Measurements from ENCODE around the gene SLC39A5. TPM values are rescaled to one million over a fixed set of nuclear protein-coding genes. Genes with fewer than 3 reads are reported as not detected.
"Not testable (repeated sequence)": the region's sequence is repeated elsewhere in the genome, so short reads cannot be mapped to it uniquely, and the experiment has no call there.

Gene SLC39A5
- total RNA-seq, 4 donors from 2014 or later: 0.29 to 1.8 (median 0.52) TPM; not detected in 1

DNA sequence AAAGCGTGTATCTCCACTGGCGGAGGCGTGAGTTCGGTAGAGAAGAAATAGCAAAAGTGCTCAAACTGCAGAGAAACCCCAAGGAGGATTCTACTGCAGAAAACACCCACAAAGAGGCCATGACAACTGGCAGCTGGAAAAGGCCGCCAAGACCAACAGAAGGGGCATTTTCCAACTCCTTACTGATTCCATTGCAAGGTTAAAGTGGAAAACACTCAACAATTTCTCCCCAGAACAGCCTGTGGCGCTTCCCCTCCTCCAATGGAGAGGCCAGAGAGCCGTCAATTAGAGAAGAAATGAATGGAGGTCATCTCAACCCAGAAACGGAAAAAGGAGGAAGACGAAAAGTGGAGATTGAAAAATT is 29.0 kb downstream of the SLC39A5 start:
- no peak for DNase-seq
- intact Hi-C loops (cut with DNase I; ENCODE audit: low total_unique reads): no loop called here
- TF ChIP-seq, protein P1, sequence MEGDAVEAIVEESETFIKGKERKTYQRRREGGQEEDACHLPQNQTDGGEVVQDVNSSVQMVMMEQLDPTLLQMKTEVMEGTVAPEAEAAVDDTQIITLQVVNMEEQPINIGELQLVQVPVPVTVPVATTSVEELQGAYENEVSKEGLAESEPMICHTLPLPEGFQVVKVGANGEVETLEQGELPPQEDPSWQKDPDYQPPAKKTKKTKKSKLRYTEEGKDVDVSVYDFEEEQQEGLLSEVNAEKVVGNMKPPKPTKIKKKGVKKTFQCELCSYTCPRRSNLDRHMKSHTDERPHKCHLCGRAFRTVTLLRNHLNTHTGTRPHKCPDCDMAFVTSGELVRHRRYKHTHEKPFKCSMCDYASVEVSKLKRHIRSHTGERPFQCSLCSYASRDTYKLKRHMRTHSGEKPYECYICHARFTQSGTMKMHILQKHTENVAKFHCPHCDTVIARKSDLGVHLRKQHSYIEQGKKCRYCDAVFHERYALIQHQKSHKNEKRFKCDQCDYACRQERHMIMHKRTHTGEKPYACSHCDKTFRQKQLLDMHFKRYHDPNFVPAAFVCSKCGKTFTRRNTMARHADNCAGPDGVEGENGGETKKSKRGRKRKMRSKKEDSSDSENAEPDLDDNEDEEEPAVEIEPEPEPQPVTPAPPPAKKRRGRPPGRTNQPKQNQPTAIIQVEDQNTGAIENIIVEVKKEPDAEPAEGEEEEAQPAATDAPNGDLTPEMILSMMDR (IDR thresholded peaks at IDR 0.05): no peak
- no peak for TF ChIP-seq POLR2A (IDR thresholded peaks at IDR 0.05)

DNA sequence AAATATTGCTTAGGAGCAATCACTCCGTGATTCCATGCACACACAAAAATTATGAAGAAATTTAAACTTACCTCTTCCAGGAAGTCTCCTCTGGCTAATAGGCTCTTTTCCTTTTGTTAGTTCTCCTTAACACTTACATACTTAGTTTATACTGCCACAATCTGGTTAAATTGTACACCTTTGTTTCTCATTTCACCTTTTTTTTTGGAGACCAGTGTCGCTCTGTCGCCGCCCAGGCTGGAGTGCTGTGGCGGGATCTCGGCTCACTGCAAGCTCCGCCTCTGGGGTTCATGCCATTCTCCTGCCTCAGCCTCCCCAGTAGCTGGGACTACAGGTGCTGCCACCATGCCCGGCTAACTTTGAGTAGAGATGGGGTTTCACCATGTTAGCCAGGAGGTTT is 30.5 kb downstream of the SLC39A5 start:
- Histone ChIP-seq H3K4me3 (no peak overlapping the region), H3K36me3 (no peaks in the 10 kb centered on the region), H3K27me3 (no peaks in the 10 kb centered on the region), H3K4me1 (peaks cover 0 to 11% of the 10 kb centered on the region in 2 donors), H3K9me3 (no peaks in the 10 kb centered on the region), H3K27ac (no peak overlapping the region)
- DNase-seq: no peak
- intact Hi-C loops (cut with DNase I; ENCODE audit: low total_unique reads): no loop called here
- TF ChIP-seq, protein P1 (IDR thresholded peaks at IDR 0.05): no peak
- TF ChIP-seq POLR2A (IDR thresholded peaks at IDR 0.05): no peak

More for the DNA sequence above, 29.0 kb downstream of the SLC39A5 start:
- peaks cover 0 to 11% of the 10 kb centered on the region in 2 donors for H3K4me1 ChIP-seq
- H3K27ac ChIP-seq: peak overlapping the region; percentile 94 to 95
- no peaks in the 10 kb centered on the region for H3K27me3 ChIP-seq
- peak overlapping the region; percentile 78 to 89 for H3K4me3 ChIP-seq
- H3K9me3 ChIP-seq: no peaks in the 10 kb centered on the region
- no peaks in the 10 kb centered on the region for H3K36me3 ChIP-seq

DNA sequence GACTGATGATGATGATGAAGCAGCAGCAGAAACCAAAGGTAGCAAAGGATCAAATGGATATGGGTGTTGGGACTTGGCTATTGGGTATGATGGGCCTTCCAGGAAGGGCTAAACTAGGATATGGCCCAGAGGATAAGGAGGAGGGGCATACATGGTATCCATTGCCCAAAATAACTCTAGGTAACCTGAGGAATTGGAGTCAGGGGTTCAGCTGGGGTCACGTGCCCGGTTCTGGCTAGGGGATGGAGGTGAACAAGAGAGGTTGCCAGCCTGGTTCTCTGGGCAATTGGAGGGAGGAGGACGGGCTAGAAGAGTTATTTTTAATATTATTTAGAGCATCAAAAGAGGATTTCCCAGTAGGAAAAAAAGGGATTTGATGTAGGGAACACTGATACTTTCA is 31.1 kb downstream of the SLC39A5 start:
- TF ChIP-seq, protein P1 (IDR thresholded peaks at IDR 0.05): no peak
- no peak for TF ChIP-seq POLR2A (IDR thresholded peaks at IDR 0.05)
- intact Hi-C loops (cut with DNase I; ENCODE audit: low total_unique reads): no loop called here
- H3K4me1 ChIP-seq: peaks cover 0 to 11% of the 10 kb centered on the region in 2 donors
- H3K4me3 ChIP-seq: no peak overlapping the region
- DNase-seq: no peak
- no peaks in the 10 kb centered on the region for H3K9me3 ChIP-seq
- no peaks in the 10 kb centered on the region for H3K27me3 ChIP-seq
- no peaks in the 10 kb centered on the region for H3K36me3 ChIP-seq
- H3K27ac ChIP-seq: no peak overlapping the region

DNA sequence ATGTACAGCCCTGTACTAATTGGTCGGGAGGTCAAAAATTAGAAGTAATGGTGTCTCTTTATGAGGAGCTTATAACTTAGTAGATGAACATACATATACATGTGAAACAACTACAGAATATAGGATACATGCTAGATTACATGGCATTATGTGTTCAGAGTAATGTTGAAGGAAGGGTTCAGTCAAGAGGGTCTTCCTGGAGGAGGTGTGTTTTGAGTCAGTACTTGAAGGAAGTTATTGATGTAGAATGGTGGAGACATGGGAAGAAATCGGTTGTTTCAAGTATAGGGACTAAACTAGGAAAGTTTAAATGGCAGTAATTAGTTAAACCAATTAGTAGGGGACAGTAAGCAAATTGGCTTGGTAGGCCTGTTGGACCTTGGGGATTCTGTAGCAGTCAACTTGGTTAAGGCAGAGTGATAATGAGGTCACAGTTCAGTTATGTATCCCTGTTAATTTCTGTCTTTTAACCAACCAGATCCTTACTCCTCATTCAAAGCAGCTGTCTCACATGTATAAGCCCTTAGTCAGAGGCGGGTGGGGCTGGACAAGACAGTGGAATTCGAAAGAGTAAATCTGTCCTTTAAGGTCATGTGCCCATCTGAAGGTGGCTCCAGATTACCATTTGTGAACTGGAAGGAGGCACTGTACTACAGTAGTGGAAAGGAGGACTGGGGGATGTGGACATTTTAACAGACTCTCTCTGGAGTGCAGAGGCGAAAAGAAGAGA is 31.8 kb downstream of the SLC39A5 start:
- Histone ChIP-seq H3K4me1 (peaks cover 0 to 8% of the 10 kb centered on the region in 2 donors), H3K27ac (no peak overlapping the region), H3K4me3 (no peak overlapping the region), H3K36me3 (no peaks in the 10 kb centered on the region), H3K27me3 (no peaks in the 10 kb centered on the region), H3K9me3 (no peaks in the 10 kb centered on the region)
- no peak for DNase-seq
- intact Hi-C loops (cut with DNase I; ENCODE audit: low total_unique reads): no loop called here
- TF ChIP-seq, protein P1 (IDR thresholded peaks at IDR 0.05): no peak
- TF ChIP-seq POLR2A (IDR thresholded peaks at IDR 0.05): no peak

DNA sequence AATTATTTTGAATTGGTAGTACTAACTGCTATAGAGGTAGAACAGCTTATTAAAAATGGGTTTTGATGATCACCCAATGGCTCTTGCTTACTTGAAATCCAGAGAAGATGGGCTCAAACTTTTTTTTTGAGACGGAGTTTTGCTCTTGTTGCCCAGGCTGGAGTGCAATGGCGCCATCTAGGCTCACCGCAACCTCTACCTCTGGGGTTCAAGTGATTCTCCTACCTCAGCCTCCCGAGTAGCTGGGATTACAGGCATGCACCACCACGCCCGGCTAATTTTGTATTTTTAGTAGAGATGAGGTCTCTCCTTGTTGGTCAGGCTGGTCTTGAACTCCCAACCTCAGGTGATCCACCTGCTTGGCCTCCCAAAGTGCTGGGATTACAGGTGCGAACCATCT is 33.1 kb downstream of the SLC39A5 start:
- H3K36me3 ChIP-seq; H3K27me3 ChIP-seq; intact Hi-C loops (cut with DNase I; ENCODE audit: low total_unique reads); H3K9me3 ChIP-seq; H3K4me3 ChIP-seq; H3K27ac ChIP-seq; DNase-seq; H3K4me1 ChIP-seq: not testable (repeated sequence)

DNA sequence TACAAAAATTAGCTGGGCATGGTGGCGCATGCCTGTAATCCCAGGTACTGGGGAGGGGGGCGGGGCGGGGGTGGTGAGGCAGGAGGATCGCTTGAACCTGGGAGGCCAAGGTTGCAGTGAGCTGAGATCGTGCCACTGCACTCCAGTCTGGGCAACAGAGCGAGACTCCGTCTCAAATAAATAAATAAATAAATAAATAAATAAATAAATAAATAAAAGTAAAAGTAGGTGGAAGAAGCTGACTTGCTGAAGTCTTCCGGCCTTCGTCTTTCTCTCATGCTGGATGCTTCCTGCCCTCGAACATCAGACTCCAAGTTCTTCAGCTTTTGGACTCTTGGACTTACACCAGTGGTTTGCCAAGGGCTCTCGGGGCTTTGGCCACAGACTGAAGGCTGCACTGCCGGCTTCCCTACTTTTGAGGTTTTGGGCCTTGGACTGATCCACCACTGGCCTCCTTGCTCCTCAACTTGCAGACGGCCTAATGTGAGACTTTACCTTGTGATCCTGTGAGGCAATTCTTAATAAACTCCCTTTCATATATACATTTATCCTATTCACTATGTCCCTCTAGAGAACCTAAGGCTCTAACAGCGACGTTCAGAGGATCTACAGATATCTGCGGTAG is 36.3 kb downstream of the SLC39A5 start:
- DNase-seq; intact Hi-C loops (cut with DNase I; ENCODE audit: low total_unique reads): not testable (repeated sequence)
- H3K4me3 ChIP-seq: peak overlapping the region; percentile 62 to 71

More for the DNA sequence above, 36.3 kb downstream of the SLC39A5 start:
- H3K4me1 ChIP-seq, H3K9me3 ChIP-seq, H3K27me3 ChIP-seq, H3K36me3 ChIP-seq: not testable (repeated sequence)
- H3K27ac ChIP-seq: peak overlapping the region; percentile 94

Data from uterus (tissue), 4 donors.